ENCODE results near the gene COL4A6.

DNA sequence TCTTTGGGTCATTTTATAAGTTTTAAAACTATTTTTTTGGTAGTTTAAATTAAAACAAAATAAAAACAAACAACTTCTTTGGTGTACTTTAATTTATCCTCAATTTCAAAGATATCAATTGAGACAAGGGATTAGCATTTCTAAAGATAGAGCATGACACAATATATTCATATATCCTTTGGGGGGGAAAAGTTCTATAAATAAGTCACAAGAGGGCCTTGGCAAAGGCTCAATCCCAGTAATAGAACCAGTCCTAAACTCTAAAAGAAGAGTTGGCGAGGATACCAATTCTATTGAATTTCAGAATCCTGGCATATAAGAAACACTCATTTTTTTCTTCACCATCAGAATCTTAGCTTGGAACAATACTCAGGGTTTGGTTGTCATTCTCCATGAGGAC lies 89.7 kb downstream of the COL4A6 start:
- TF ChIP-seq CTCF (IDR thresholded peaks at IDR 0.05; ENCODE audit: low read length) (no peak), EZH2 (IDR thresholded peaks at IDR 0.05; ENCODE audit: borderline replicate concordance, low read length) (no peak)

All from OCI-LY1 (cell line).